ENCODE data around the gene GALR2. TPM values are rescaled to one million over a fixed set of nuclear protein-coding genes. Genes with fewer than 3 reads are reported as not detected.

The GALR2 gene
- total RNA-seq, 1 experiment from 2014 or later = not detected

GRCh38 chr17:76103274-76104139, 28.9 kb downstream of the GALR2 start, which contains the start of gene EXOC7:
Gene EXOC7, minus strand, starts transcription at chr17:76103787. Its CDS starts 95 bp downstream, at chr17:76103692.
- intact Hi-C loops (cut with micrococcal nuclease; ENCODE audit: unreplicated experiment) = loop anchor here (1.0 kb wide), 1 partner anchor 124 kb away; the partner anchor contains the start of genes ACOX1 and TEN1
- no TSS peak for BruUV-seq (replicated peaks)
- H3K9me3 ChIP-seq (ENCODE audit: low read depth, low read length, poor library complexity, severe bottlenecking) = no peaks in the 10 kb centered on the region
- H3K27ac ChIP-seq (ENCODE audit: low read depth, low read length, poor library complexity, severe bottlenecking) = peak within 1 kb of the TSS; percentile 85
- no peaks in the 10 kb centered on the region for H3K27me3 ChIP-seq (replicated peaks; ENCODE audit: insufficient read depth, low read depth, low read length, poor library complexity)
- H3K4me3 ChIP-seq (ENCODE audit: low read depth, low read length, poor library complexity, severe bottlenecking) = peak within 1 kb of the TSS; percentile 93
- ChIA-PET CTCF (interaction anchor here (0.6 kb wide), 1 partner anchor 40 kb away, joined by 4 read pairs; no protein-coding TSS in a partner anchor), POLR2A (ENCODE audit: low non-redundant PET) (no interaction called here)
- H3K36me3 ChIP-seq (ENCODE audit: insufficient read depth, low read length, poor library complexity, severe bottlenecking) = peaks cover 20% of the 10 kb centered on the region
- H3K4me1 ChIP-seq (ENCODE audit: insufficient read depth, low read length, poor library complexity, severe bottlenecking) = peaks cover 10% of the 10 kb centered on the region
- TF ChIP-seq EZH2 (IDR thresholded peaks at IDR 0.05; ENCODE audit: borderline replicate concordance, low read depth, low read length, poor library complexity, severe bottlenecking) (no peak), CTCF (conservative IDR thresholded peaks at IDR 0.05; ENCODE audit: low read depth, low read length) (no peak)
- DNase-seq (ENCODE audit: low spot score) = peak; percentile 96

GRCh38 chr17:76104140-76104895, 29.7 kb downstream of the GALR2 start:
- Histone ChIP-seq H3K27me3 (replicated peaks; ENCODE audit: insufficient read depth, low read depth, low read length, poor library complexity) (no peaks in the 10 kb centered on the region), H3K4me3 (ENCODE audit: low read depth, low read length, poor library complexity, severe bottlenecking) (peak overlapping the region; percentile 93), H3K36me3 (ENCODE audit: insufficient read depth, low read length, poor library complexity, severe bottlenecking) (peaks cover 19% of the 10 kb centered on the region), H3K4me1 (ENCODE audit: insufficient read depth, low read length, poor library complexity, severe bottlenecking) (peaks cover 10% of the 10 kb centered on the region), H3K9me3 (ENCODE audit: low read depth, low read length, poor library complexity, severe bottlenecking) (no peaks in the 10 kb centered on the region), H3K27ac (ENCODE audit: low read depth, low read length, poor library complexity, severe bottlenecking) (peak overlapping the region; percentile 85)
- intact Hi-C loops (cut with micrococcal nuclease; ENCODE audit: unreplicated experiment) = no loop called here
- CTCF ChIA-PET = interaction anchor here (0.6 kb wide), 1 partner anchor 41 kb away, joined by 4 read pairs; no protein-coding TSS in a partner anchor
- BruUV-seq (replicated peaks) = TSS peak; percentile 97
- TF ChIP-seq EZH2 (IDR thresholded peaks at IDR 0.05; ENCODE audit: borderline replicate concordance, low read depth, low read length, poor library complexity, severe bottlenecking) (no peak), CTCF (conservative IDR thresholded peaks at IDR 0.05; ENCODE audit: low read depth, low read length) (no peak)
- POLR2A ChIA-PET (ENCODE audit: low non-redundant PET) = no interaction called here
- DNase-seq (ENCODE audit: low spot score) = no peak

- intact Hi-C loops (cut with micrococcal nuclease; ENCODE audit: unreplicated experiment) = no loop called here
- Histone ChIP-seq H3K27me3 (replicated peaks; ENCODE audit: insufficient read depth, low read depth, low read length, poor library complexity) (no peaks in the 10 kb centered on the region), H3K9me3 (ENCODE audit: low read depth, low read length, poor library complexity, severe bottlenecking) (no peaks in the 10 kb centered on the region), H3K4me1 (ENCODE audit: insufficient read depth, low read length, poor library complexity, severe bottlenecking) (peaks cover 10% of the 10 kb centered on the region), H3K27ac (ENCODE audit: low read depth, low read length, poor library complexity, severe bottlenecking) (no peak overlapping the region), H3K4me3 (ENCODE audit: low read depth, low read length, poor library complexity, severe bottlenecking) (no peak overlapping the region), H3K36me3 (ENCODE audit: insufficient read depth, low read length, poor library complexity, severe bottlenecking) (peaks cover 14% of the 10 kb centered on the region)
- TF ChIP-seq EZH2 (IDR thresholded peaks at IDR 0.05; ENCODE audit: borderline replicate concordance, low read depth, low read length, poor library complexity, severe bottlenecking) = no peak
- no peak for TF ChIP-seq CTCF (conservative IDR thresholded peaks at IDR 0.05; ENCODE audit: low read depth, low read length)
- ChIA-PET POLR2A (ENCODE audit: low non-redundant PET) (no interaction called here), CTCF (no interaction called here)
- no TSS peak for BruUV-seq (replicated peaks)
- DNase-seq (ENCODE audit: low spot score) = no peak
Measured at GRCh38 chr17:76104896-76105231, 30.3 kb downstream of the GALR2 start.
